Smooth muscle cell (in vitro differentiated cells): ENCODE data around the gene AKAP1. TPM values are rescaled to one million over a fixed set of nuclear protein-coding genes. Genes with fewer than 3 reads are reported as not detected.

Experiments used
- DNase-seq: peaks from one replicate; lab custom pipeline; 2025; ENCODE audit not compliant: unreplicated experiment; lab: John Stamatoyannopoulos, UW
- H2AFZ ChIP-seq: fragments of 200-600 bp; sonication (generic); 2 replicates; pipeline ENCODE4 v1.6.0; 2016; ENCODE audit warnings: antibody characterized with exemption, low read depth, mild to moderate bottlenecking
- H3F3A ChIP-seq: fragments of 200-600 bp; sonication (generic); 2 replicates; pipeline ENCODE4 v1.6.0; 2017; ENCODE audit warnings: antibody characterized with exemption, low read depth
- H3K27ac ChIP-seq: fragments of 200-600 bp; sonication (generic); 2 replicates; pipeline ENCODE4 v1.5.1; 2016; ENCODE audit warnings: low read depth, mild to moderate bottlenecking
- H3K27me3 ChIP-seq: fragments of 200-600 bp; sonication (generic); 2 replicates; pipeline ENCODE4 v1.6.1; 2016; ENCODE audit warnings: low read depth, mild to moderate bottlenecking
- H3K36me3 ChIP-seq: fragments of 200-600 bp; sonication (generic); 2 replicates; pipeline ENCODE4 v1.5.1; 2016; ENCODE audit warnings: low read depth
- H3K4me1 ChIP-seq: fragments of 200-600 bp; sonication (generic); 2 replicates; pipeline ENCODE4 v1.5.1; 2016; ENCODE audit warnings: low read depth
- H3K4me2 ChIP-seq: fragments of 200-600 bp; sonication (generic); 2 replicates; pipeline ENCODE4 v1.6.0; 2016; ENCODE audit warnings: mild to moderate bottlenecking
- H3K4me3 ChIP-seq: fragments of 200-600 bp; sonication (generic); 2 replicates; pipeline ENCODE4 v1.5.1; 2016; ENCODE audit warnings: mild to moderate bottlenecking
- H3K79me2 ChIP-seq: fragments of 200-600 bp; sonication (generic); 2 replicates; pipeline ENCODE4 v1.6.0; 2016; ENCODE audit warnings: low read depth, mild to moderate bottlenecking
- H3K9ac ChIP-seq: fragments of 200-600 bp; sonication (generic); 2 replicates; pipeline ENCODE4 v1.6.0; 2016; ENCODE audit warnings: low read depth
- H3K9me3 ChIP-seq: fragments of 200-600 bp; sonication (generic); replicated peaks from 2 replicates; pipeline ENCODE4 v1.5.1; 2016; ENCODE audit warnings: low read depth
- H4K20me1 ChIP-seq: fragments of 200-600 bp; sonication (generic); 2 replicates; pipeline ENCODE4 v1.6.0; 2016; ENCODE audit warnings: low read depth
- CTCF ChIP-seq: fragments of 200-600 bp; sonication (generic); IDR thresholded peaks from 2 replicates; pipeline ENCODE4 v1.5.1; 2017; ENCODE audit warnings: borderline replicate concordance, mild to moderate bottlenecking, antibody characterized with exemption; ENCODE audit not compliant: insufficient read depth, poor library complexity, severe bottlenecking
- WGBS: methylation state at CpG from one replicate; pipeline ENCODE4 v1.1.7; 2016; ENCODE audit warnings: low lambda C conversion rate; 5-methylcytosine and 5-hydroxymethylcytosine counted together
- polyA plus RNA-seq: library from polyadenylated mRNA; unstranded; fragments of >200 nt; fragmentation: Nextera tagmentation; extraction: Ambion mirVana; gene quantifications from 2 replicates; pipeline ENCODE4 v1.2.1, GENCODE V29; 2016
- total RNA-seq: library from RNA; depleted of rRNA; stranded (reverse); fragments of >200 nt; gene quantifications from 2 replicates; pipeline ENCODE4 v1.2.3, GENCODE V29; 2014

Gene AKAP1
- total and polyA plus RNA-seq, 2 experiments from 2014 or later, result 5.8 to 6.2 TPM

GRCh38 chr17:57138030-57138911 lies 53.2 kb downstream of the AKAP1 start:
- no peaks in the 10 kb centered on the region for H3K9me3 ChIP-seq
- TF ChIP-seq CTCF, result no peak
- H2AFZ ChIP-seq, result no peak overlapping the region
- H3K4me3 ChIP-seq, result no peak overlapping the region
- H3K9ac ChIP-seq, result no peak overlapping the region
- H3K27me3 ChIP-seq, result no peaks in the 10 kb centered on the region
- no peaks in the 10 kb centered on the region for H3K79me2 ChIP-seq
- no peaks in the 10 kb centered on the region for H3F3A ChIP-seq
- no peak overlapping the region for H3K27ac ChIP-seq
- H3K4me1 ChIP-seq, result peaks cover 6% of the 10 kb centered on the region
- DNase-seq, result no peak
- WGBS, result 87% methylated on average over 17 of the region's 17 CpGs
- H3K4me2 ChIP-seq, result no peak overlapping the region
- H3K36me3 ChIP-seq, result no peaks in the 10 kb centered on the region
- no peaks in the 10 kb centered on the region for H4K20me1 ChIP-seq

GRCh38 chr17:57138956-57139576 lies 54.0 kb downstream of the AKAP1 start:
- H3K4me1 ChIP-seq, result peaks cover 6% of the 10 kb centered on the region
- H3K27ac ChIP-seq, result no peak overlapping the region
- TF ChIP-seq CTCF, result no peak
- H2AFZ ChIP-seq, result no peak overlapping the region
- H3K9me3 ChIP-seq, result no peaks in the 10 kb centered on the region
- WGBS, result 90% methylated on average over 6 of the region's 6 CpGs
- no peaks in the 10 kb centered on the region for H3K36me3 ChIP-seq
- no peak overlapping the region for H3K9ac ChIP-seq
- no peak overlapping the region for H3K4me3 ChIP-seq
- no peaks in the 10 kb centered on the region for H3F3A ChIP-seq
- no peak for DNase-seq
- H3K27me3 ChIP-seq, result no peaks in the 10 kb centered on the region
- no peaks in the 10 kb centered on the region for H3K79me2 ChIP-seq
- no peaks in the 10 kb centered on the region for H4K20me1 ChIP-seq
- H3K4me2 ChIP-seq, result no peak overlapping the region

GRCh38 chr17:57140316-57140715 lies 55.3 kb downstream of the AKAP1 start:
- TF ChIP-seq CTCF, result no peak
- no peaks in the 10 kb centered on the region for H4K20me1 ChIP-seq
- no peaks in the 10 kb centered on the region for H3K27me3 ChIP-seq
- no peak overlapping the region for H2AFZ ChIP-seq
- 91% methylated on average over 8 of the region's 8 CpGs for whole genome bisulfite sequencing
- no peak overlapping the region for H3K4me3 ChIP-seq
- no peaks in the 10 kb centered on the region for H3K79me2 ChIP-seq
- H3F3A ChIP-seq, result no peaks in the 10 kb centered on the region
- H3K27ac ChIP-seq, result no peak overlapping the region
- H3K4me1 ChIP-seq, result peaks cover 16% of the 10 kb centered on the region
- no peak overlapping the region for H3K4me2 ChIP-seq
- no peak overlapping the region for H3K9ac ChIP-seq
- no peaks in the 10 kb centered on the region for H3K9me3 ChIP-seq
- no peaks in the 10 kb centered on the region for H3K36me3 ChIP-seq
- DNase-seq, result no peak

- Histone ChIP-seq H3K79me2 (no peaks in the 10 kb centered on the region), H3K4me3 (no peak overlapping the region), H4K20me1 (no peaks in the 10 kb centered on the region), H3K27me3 (no peaks in the 10 kb centered on the region), H3K36me3 (no peaks in the 10 kb centered on the region), H3K9me3 (no peaks in the 10 kb centered on the region), H3F3A (no peaks in the 10 kb centered on the region), H3K4me1 (peaks cover 10% of the 10 kb centered on the region), H3K9ac (no peak overlapping the region), H3K4me2 (no peak overlapping the region), H2AFZ (no peak overlapping the region), H3K27ac (no peak overlapping the region)
- no peak for DNase-seq
- TF ChIP-seq CTCF, result no peak
- 37% methylated on average over 4 of the region's 4 CpGs for WGBS
Measured at GRCh38 chr17:57142925-57143324, 57.9 kb downstream of the AKAP1 start.
